HG03469 (cell line): ENCODE results near the gene FAM222B.
"Not testable (repeated sequence)": the region's sequence is repeated elsewhere in the genome, so short reads cannot be mapped to it uniquely, and the experiment has no call there.

Experiments
- ATAC-seq: cut with Tn5 transposase; IDR thresholded peaks from one replicate; pipeline ENCODE4 v1.9.1; 2021; ENCODE audit warnings: mild to moderate bottlenecking, moderate library complexity, moderate number of reproducible peaks; ENCODE audit not compliant: unreplicated experiment

FAM222B gene

DNA sequence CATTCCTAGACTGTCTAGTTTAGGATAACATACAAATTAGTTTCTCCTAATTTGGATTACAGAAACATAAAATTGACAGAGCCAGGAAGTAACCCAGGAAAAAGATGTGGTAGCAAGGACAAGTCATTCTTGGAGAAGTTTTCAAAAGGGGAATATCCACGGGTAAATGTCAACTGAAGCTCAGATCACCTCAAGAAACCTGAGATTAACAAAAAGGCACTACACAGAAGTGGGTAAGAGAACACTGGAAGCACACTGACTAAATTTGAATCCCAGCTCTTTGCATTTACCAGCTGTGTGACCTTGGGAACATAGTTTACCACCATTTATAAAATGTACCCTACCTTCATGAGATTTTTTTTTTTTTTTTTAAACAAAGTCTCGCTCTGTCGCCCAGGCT lies 59.4 kb downstream of the FAM222B start:
- no peak for ATAC-seq

DNA sequence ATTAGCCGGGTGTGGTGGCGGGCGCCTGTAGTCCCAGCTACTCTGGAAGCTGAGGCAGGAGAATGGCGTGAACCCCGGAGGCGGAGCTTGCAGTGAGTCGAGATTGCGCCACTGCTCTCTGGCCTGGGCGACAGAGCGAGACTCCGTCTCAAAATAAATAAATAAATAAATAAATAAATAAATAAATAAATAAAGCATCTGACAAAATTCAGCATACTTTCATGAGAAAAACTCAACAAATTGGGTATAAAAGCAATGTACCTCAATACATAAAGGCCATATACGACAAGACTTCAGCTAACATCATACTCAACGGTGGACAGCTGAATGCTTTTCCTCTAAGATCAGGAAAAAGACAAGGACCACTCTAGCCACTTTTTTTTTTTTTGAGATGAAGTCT lies 63.0 kb downstream of the FAM222B start:
- ATAC-seq: not testable (repeated sequence)

DNA sequence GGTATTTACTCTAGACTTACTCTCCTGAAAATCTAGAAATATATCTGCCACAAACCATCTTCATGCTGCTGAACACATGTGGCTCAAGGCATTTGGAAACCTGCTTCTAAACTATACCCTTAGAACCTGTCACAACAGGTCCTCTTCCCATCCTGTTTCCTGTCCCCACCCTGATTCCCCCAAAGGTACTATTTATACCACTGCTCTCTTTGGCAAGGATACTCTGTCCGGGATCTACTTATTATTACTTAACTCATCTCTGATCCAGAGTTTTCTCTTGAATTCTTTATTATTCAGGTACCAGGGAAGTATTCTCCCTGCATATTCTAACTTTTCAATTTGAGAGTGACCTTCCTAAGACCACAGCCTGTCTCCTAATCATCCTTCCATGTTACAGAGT lies 65.4 kb downstream of the FAM222B start:
- ATAC-seq: no peak

DNA sequence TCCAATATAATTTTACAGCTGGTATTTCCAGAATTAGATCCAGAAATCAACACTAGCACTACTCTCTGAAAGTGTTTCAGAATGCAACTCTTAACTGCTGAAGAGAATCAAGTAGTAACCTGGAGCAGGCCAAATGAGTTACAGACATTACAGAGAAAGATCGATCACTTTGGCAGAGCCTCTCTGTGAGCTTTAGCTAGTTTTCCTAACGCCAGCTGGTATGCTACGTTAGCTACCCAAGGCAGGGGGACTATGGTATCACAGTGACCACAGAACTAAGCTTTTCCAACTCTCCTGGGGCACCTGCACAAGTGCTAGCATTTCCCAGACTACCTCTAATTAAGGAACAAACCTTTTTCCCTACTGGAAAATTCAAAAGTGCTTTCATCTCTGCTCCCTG lies 68.4 kb downstream of the FAM222B start:
- no peak for ATAC-seq

DNA sequence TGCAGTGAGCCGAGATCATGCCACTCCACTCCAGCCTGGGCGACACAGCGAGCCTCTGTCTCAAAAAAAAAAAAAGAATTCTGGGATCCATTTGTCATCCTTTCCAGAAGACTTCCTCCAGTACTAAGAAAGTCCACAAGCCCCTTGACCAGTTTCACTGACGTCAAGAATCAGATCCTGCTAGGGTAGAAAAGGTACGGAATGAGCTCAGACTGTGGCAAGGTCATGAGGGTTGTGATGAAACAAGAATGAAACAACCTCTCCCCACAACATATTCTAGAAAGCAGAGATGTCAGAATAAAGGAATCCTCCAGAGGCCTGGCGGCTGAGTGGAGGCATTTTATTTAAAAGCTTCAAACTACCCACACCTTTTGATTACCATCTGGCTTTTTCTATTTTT lies 68.9 kb downstream of the FAM222B start:
- ATAC-seq: no peak

DNA sequence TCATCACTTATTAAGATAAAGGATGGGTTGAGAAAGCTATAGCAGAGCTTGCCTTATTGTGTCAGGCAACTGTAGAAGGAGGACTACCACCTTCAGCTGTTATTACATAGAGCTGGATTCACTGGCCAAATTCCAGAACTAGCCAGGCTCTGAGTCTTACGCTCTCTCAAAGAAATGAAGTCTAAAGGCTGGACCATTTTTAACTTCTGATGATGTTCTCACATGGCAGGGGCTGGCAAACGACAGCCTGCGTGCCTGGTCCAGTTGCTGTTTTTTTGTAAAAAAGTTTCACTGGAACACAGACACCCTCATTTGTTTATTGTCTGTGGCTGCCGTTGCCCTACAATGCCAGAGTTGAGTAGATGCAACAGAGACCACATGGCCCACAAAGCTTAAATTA lies 77.6 kb downstream of the FAM222B start:
- no peak for ATAC-seq

DNA sequence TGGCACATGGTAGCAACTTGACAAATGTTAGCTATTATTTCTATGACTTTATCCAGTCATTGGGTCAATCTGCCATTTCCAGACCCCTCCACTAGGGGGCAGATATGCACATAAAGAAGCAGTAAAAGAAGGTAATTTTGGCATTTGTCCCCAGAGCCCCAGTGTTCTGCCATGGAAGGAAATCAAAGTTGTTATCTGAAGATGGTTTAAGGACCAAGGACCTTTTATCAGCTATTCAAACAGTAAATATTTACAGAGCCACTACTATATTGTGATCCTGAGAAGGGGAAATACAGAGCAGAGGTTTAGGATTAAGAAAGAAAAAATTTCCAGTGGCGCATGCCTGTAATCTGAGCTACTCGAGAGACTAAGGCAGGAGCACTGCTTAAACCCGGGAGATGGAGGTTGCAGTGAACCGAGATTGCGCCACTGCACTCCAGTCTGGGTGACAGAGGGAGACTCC lies 78.8 kb downstream of the FAM222B start:
- ATAC-seq: no peak

DNA sequence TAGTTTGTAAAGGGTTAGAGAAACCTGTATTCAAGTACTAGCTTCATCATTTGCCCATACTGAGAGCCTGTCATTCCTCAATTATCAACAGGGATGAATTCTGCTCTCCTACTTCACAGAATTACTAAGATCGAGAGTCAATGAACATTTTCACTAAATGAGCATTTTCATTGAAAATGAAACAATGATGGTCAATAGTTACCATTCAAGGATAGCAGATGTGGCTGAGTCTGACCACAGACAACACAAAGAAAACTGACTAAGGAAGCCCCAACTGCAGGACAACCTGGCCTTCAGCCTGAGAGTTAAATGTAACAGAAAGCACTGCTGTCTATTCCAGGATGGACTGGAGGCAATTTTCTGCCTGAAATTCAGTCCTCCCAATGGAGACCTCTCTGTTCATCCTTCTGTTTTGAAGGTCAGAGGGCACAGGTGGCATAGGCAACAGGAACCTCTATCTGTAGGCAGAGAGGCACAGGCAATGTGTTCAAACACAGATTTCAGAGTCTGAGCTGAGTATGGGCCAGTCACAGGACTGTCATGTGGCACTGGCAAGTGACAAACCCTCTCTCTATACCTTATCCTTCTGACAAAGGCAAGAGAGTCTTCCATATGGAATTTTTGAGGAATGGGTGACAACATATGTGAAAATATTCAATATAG lies 79.3 kb downstream of the FAM222B start:
- ATAC-seq: no peak

DNA sequence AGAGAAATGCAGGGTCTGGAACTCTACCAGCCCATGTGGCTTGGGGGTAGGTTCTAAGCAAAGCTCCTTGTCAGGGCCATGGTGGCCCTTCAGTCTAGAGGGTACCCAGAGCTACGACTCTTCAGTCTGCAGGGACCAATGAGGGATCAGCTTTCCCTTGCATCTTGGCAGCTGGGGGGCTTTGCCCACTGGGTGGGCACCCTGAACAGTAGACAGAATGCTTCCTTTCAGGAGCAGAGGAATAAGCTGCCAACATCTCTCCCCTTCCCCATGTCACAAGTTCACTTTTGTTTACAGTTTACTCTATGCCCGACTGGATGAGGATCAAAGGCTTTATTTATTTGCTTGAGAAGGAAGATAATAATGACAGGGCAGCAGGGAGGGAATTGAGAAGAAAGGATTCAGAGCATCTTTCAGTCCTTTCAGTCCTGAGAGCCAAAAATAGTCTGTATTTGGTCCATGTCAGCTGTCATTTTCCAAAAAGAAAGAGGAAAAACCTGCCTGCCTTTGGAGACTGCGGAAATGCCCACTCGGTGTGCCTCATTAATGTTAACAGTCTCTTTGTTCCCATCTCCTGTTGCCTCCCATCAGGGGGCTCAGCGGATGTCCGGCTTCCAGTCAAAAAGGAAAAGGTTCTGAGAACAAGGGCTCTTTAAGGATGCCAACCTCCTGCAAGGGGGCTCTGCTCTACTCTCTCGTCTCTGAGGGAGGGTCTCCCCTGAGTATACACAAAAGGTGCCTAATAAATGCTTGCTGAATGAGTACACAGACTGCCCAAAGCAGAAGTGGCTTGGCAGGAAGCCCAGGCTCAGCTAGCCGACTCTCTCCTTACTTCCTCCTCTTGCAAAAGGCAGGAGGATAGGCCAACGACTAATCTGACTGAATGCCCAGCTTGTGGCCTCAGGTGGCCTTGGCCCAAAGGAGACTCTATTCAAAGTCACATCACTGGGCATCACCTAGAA lies 81.7 kb downstream of the FAM222B start:
- no peak for ATAC-seq

DNA sequence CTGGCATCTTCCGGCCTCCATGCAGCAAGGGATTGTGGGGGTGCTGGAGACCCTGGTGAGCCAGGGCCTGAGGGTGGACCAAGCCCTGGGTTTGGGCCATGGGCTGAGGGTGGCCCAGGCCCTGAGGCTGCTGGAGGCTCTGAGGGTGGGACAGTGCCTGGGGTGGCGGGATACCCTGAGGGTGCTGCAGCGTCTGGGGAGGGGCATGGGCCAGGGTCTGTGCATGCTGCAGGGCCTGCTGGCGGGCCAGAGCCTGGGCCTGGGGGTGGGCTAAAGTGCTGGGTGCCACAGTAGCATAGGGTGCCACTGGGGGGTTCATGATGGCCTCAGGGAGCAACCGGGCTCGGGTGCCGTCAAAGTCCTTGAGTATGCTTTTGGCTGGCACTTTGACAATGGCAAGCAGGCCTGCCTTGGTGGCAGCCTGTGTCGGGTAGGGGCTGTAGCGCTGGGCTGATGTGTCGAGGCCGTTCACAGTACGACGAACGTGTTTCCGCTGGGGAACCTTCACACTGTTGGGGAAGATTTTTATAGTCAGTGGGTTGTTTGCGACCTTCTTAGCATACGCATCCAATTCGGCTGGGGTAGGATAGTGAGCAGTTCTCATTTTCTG lies 83.2 kb downstream of the FAM222B start:
- ATAC-seq: no peak

DNA sequence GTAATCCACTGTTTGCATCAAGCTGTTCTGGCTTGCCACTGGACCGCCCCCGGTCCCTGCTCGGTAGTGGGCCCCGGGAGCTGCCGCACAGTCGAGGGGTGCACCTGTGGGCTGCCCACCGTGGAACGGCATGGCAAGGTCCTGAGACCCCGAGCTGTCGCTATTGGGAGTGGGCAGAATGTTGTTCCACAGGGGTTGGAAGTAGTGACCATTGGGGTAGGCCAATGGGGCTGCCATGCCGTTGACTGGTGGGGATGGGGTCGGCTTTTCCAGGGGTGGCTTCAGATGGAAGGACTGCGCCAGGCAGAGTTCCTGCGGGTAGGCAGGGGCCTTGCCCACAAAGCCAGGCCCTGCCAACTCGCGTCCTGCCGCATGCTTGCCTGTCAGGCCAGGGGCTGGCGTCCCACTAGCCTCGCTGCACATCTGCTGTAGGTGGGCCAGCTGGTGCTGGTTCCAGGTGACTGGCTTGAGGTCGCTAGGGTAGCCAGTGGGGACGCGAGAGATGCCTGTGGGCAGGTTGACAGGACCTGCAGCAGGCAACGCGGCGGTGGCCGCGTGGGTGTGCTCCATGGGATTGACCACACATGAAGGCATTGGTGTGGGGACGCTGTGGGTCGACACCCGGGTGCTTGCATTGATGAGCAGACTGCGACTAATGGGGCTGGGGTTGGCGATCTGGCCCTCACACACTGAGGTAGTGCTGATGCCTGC lies 84.0 kb downstream of the FAM222B start:
- ATAC-seq: no peak

DNA sequence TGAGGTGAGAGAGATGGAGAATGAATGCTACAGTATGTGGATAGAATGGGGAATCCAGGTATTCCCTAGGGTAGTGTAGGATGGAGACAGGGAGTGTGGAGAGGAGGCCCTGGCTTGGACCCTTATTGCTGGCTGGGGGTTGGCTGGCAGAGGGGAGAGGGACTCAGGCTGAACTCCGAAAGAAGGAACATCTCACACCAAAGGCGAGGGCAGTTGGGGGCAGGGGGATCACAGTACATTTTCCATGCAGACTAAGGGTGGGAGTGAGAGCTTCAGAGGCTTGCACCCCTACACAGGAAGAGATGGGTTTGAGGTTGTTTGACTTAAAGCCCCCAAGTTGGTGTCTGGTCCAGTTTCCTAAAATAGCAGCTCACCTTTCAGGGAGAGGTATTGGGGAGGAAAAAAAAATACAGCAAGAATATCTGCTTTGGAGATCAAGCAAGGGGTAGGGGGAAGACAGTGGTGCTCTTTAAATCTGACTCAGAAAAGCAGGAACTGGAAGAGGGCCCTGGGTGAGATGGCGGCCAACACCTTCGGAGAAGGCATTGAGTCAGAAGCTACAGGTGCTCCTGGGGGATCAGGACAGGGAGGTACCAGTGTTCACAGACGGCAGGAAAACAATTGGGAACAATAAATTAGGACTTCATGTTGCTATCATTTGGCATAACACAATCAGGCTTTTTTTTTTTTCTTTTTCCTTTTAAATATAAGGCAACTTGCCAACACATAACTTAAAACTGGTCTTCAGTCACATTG lies 86.4 kb downstream of the FAM222B start:
- no peak for ATAC-seq

DNA sequence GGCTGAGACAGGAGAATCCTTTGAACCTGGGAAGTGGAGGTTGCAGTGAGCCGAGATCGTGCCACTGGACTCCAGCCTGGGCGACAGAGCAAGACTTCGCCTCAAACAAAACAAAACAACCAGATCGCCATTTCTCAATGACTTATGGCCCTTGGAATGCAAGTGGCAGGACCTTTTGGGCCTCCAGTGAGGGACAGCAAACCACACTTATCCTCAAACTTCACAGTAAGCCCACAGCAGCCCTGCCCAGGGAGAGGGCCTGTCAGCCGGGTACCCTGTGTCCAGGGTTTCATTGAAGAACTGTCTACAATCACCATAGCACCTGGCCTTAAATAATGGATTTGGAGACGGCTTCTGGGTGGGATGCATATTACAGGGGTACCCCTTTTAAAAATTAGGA lies 87.1 kb downstream of the FAM222B start:
- ATAC-seq: no peak

DNA sequence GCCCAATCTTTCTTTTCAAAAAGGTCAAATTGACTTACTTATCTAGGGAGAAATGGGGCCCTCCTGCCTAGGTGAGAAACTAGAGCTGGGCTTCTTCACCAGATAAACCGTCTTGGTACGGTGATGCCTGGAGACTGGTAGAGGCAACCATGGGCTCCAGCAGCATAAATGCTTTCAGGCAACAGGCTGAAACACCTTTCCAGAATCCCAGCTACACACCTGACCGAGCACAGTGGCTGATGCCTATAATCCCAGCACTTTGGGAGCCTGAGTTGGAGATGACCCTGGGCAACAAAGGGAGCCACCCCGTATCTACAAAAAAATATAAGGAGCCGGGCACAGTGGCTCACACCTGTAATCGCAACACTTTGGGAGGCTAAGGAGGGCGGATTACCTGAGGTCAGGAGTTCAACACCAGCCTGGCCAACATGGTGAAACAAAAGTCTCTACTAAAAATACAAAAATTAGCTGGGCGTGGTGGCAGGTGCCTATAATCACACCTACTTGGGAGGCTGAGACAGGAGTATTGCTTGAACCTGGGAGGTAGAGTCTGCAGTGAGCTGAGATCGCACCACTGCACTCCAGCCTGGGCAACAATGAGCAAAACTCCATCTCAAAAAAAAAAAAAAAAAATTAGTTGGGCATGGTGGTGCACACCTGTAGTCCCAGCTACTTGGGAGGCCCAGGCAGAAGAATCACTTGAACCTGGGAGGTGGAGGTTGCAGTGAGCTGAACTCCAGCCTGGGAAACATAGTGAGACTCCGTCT lies 90.8 kb downstream of the FAM222B start:
- ATAC-seq: no peak

DNA sequence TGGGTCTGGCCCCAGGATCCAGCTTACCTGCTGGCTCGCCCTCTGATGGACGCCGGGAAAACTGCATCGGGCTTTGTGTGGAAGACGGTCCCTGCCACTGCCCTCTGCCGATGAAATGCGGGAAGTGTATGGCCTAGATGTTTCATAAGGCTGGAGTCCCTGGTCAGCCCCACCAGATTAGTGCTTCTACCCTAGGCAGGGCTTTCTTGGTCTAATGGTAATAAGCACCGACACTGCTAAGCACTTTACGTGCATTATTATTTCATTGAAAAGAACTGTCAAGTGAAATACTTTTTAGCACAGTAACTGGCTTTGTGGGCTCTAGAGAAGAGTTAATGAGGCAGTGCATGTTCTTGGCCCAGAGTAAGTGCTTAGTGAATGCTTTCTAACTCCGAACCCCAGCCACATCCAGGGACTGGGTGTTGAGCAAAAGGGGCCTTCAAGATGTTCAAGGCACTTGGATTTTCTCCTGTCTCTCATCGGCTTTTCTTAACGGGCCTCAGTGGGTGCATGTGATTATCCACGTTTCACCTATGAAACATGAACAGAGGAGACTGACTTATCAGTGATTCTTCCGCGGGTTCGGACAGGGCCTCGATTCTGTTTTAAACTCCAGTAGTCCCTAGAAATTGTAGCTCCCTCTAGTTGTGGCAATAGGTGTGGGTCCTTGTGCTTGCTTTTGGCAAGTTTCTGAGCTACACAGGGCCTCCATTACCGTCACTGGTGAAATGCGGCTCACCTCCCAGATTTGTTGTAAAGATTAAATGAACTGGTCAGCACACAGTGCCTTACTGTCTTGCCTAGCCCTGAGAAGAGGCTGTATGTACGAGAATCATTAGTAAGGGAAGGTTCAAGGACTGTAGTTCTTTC lies 92.2 kb downstream of the FAM222B start:
- ATAC-seq: no peak

DNA sequence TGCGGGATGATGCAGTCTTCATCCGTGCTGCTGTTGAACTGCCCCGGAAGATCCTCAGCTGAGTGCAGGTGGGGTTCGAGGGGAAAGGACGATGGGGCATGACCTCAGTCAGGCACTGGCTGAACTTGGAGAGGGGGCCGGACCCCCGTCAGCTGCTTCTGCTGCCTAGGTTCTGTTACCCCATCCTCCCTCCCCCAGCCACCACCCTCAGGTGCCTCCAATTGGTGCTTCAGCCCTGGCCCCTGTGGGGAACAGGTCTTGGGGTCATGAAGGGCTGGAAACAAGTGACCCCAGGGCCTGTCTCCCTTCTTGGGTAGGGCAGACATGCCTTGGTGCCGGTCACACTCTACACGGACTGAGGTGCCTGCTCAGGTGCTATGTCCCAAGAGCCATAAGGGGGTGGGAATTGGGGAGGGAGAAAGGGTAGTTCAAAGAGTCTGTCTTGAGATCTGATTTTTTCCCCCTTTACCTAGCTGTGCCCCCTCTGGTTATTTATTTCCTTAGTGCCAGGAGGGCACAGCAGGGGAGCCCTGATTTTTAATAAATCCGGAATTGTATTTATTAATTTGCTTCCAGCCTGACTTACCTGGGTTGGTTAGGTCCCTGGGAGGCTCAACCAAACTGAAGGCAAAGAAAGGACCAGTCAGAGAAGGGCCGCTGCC lies 92.9 kb downstream of the FAM222B start:
- no peak for ATAC-seq

DNA sequence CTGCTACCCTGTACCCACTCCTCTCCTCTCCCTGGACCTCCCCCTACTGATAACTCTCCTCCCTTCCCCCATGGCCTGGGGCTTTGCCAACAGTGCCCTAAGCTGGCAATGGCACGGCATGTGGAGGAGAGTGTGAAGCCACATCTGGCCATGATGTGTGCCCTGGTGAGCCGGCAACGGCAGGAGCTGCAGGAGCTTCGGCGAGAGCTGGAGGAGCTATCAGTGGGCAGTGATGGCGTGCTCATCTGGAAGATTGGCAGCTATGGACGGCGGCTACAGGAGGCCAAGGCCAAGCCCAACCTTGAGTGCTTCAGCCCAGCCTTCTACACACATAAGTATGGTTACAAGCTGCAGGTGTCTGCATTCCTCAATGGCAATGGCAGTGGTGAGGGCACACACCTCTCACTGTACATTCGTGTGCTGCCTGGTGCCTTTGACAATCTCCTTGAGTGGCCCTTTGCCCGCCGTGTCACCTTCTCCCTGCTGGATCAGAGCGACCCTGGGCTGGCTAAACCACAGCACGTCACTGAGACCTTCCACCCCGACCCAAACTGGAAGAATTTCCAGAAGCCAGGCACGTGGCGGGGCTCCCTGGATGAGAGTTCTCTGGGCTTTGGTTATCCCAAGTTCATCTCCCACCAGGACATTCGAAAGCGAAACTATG lies 93.6 kb downstream of the FAM222B start:
- ATAC-seq: no peak
